HG02759 (cell line): ENCODE measurements around the gene OR10G3.
A peak's percentile ranks its signal among the peaks of the same experiment; 100 is the strongest.

Experiments
- ATAC-seq: cut with Tn5 transposase; IDR thresholded peaks from one replicate; pipeline ENCODE4 v1.9.1; 2021; ENCODE audit warnings: mild to moderate bottlenecking, moderate library complexity; ENCODE audit not compliant: unreplicated experiment

The OR10G3 gene

GRCh38 chr14:21536418-21537089 is 43.3 kb downstream of the OR10G3 start:
- ATAC-seq: no peak

GRCh38 chr14:21535545-21536417 is 44.1 kb downstream of the OR10G3 start:
- no peak for ATAC-seq

- ATAC-seq: no peak
Observed at GRCh38 chr14:21534576-21534975, 45.3 kb downstream of the OR10G3 start.

GRCh38 chr14:21533294-21533693 is 46.6 kb downstream of the OR10G3 start:
- no peak for ATAC-seq

- no peak for ATAC-seq
Observed at GRCh38 chr14:21529515-21529914, 50.4 kb downstream of the OR10G3 start.

GRCh38 chr14:21528381-21529348 is 51.2 kb downstream of the OR10G3 start:
- no peak for ATAC-seq

- no peak for ATAC-seq
Observed at GRCh38 chr14:21527318-21527679, 52.6 kb downstream of the OR10G3 start.

GRCh38 chr14:21526672-21527317 is 53.1 kb downstream of the OR10G3 start:
- ATAC-seq: no peak

- ATAC-seq: peak; percentile 66
Observed at GRCh38 chr14:21525962-21526671, 53.8 kb downstream of the OR10G3 start, which contains the start of gene SALL2. TSS of gene SALL2 (minus strand) at chr14:21526346. CDS start at chr14:21526127, 219 bp downstream.

- ATAC-seq: no peak
Observed at GRCh38 chr14:21525571-21525961, 54.3 kb downstream of the OR10G3 start.

GRCh38 chr14:21524575-21525490 is 55.0 kb downstream of the OR10G3 start:
- ATAC-seq: no peak

GRCh38 chr14:21523203-21523602 is 56.7 kb downstream of the OR10G3 start:
- no peak for ATAC-seq

- ATAC-seq: no peak
Observed at GRCh38 chr14:21521501-21521900, 58.4 kb downstream of the OR10G3 start.

- ATAC-seq: no peak
Observed at GRCh38 chr14:21520767-21521166, 59.1 kb downstream of the OR10G3 start.

GRCh38 chr14:21518725-21519124 is 61.2 kb downstream of the OR10G3 start:
- ATAC-seq: no peak
